Stimulated activated CD4-positive, alpha-beta T cell treated with anti-CD3 and anti-CD28 coated beads, Interleukin-4, amount 100 ng/mL, for 4 hours (primary cell): Measurements from ENCODE around the gene CMKLR1.

ENCODE experiments used
- DNase-seq, 2 experiments: peaks; one replicate each; pipeline ENCODE4 v3.0.0-alpha.2; 2020

CMKLR1 gene

DNA sequence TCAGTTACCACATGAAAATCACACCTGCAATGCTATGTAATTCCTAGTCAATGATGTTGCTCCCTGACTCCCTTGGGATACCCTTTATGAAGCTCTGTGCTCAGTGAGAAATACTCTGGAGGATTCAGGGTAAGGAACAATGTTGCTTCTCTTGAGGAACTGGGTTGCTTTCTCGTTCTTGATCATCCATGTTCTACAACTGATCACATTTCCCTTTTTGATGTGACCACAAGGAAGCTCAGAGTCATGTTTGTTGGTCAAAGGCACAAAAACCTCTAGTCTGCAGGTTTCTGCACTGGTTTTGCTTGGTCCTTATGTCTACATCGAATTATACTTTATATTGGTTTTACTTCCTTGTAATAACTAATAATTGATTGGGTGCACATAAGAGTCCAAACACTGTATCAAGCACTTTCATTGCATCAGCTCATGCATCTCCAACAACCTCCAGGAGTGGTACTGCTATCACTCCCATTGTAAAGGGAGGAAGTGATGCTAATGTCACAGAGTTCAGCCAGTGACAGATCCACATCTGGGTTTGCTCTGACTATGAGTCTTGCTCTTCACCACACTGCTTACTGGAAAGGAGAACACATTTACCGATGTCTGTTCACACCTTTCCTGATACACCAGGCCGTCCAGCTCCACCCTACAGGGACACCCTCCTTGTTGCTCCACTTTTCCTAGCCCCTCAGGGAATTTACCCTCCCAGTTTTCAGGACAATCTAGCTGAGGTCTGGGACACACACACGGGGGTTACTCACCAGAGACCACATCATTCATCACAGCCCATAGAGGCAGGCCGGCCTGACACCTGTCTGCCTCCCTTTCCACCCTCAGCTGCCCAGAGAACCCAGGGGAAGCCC is 41.0 kb downstream of the CMKLR1 start:
- DNase-seq = no peak

DNA sequence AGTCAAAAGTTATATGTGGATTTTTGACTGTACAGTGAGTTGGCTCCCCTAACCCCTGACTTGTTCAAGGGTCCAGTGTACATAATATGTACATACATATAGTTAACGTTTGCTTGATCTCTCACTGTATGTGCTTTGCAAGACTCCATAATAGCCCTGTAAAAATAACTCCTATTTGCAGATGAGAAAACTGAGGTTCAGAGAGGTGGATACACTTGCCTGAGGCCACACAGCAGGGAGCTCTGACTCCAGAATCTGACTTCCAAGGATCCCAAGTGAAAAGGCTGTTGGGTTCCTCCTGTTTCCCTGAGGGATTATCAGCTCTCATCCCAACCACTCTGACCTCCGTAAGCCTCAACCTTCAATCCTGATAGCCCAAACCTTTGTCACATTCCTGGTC is 41.7 kb downstream of the CMKLR1 start:
- DNase-seq = no peak

DNA sequence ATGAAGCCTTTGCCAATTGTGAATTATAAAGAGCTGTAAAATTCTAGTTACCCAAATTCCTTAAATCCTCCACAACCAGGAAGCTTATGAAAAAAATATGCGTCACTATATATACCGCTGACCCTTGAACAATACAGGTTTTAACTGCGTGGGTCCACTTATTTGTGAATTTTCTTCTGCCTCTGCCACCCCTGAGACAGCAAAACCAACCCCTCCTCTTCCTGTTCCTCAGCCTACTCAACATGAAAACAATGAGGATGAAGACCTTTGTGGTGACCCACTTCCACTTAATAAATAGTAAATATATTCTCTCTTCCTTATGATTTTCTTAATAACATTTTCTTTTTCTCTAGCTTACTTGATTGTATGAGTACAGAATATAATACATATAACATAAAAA is 42.2 kb downstream of the CMKLR1 start:
- DNase-seq = no peak

GRCh38 chr12:108295641-108296040 is 43.5 kb downstream of the CMKLR1 start:
- DNase-seq = no peak

DNA sequence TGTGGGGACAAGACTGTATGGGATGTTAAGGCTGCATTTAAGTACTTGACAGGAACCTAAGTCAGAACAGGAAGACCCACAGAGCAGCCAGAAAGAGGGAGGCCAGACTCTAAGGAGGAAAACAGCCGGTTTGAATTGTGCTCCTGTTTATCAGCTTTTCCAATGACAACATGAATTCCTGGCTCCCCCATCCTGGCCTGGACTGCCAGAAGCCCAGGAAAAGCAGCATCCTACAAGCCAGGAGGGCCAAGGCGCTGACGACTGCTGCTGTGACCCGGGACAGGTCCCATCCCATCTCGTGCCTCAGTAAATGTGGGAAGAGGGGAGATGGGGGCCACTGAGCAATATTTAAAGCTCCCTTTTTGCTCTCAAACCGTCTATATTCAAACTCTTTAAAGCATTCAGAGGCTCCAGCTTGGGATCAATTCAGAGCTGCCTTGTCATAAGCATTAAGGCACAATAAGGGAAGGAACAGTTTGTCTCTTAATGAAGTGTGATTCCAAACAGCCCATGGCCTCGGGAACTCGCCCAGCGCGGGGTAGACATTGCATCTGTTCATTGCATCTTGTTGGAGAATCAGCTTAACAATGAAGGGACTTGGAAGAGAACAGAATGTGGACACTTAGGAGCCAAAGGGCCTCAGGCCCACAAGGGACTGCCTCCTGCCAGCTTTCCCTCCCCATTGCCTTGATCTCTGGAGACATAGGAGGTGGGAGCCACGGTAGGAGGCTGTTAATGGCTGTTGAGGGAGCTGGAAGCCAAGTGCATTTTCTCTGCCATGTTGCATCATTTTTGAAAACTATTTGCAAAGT is 49.6 kb downstream of the CMKLR1 start:
- DNase-seq = no peak

GRCh38 chr12:108287227-108287626 is 51.9 kb downstream of the CMKLR1 start:
- DNase-seq = no peak

GRCh38 chr12:108285016-108285415 is 54.1 kb downstream of the CMKLR1 start:
- no peak for DNase-seq

- DNase-seq = no peak
These were observed 54.9 kb downstream of the CMKLR1 start for GRCh38 chr12:108284163-108284562.

DNA sequence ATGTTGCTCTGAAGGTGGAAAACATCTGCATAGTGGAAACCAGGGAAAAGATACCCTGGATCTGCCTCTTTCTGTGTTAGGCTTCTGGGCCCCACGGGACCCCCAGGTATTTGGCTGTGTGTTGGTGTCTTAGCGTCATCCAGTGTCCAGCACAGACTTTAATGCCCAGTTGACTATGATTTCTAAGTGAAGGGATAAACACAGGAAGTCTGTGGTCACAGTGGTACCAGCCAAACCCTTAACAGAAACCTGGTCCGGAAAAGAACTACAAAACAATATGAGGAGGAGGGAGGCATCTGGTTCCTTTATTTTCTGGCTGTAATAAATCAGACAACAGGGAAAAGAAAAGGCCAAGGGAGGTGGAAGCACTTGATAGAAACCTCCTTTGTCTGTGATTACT is 56.4 kb downstream of the CMKLR1 start:
- no peak for DNase-seq

DNA sequence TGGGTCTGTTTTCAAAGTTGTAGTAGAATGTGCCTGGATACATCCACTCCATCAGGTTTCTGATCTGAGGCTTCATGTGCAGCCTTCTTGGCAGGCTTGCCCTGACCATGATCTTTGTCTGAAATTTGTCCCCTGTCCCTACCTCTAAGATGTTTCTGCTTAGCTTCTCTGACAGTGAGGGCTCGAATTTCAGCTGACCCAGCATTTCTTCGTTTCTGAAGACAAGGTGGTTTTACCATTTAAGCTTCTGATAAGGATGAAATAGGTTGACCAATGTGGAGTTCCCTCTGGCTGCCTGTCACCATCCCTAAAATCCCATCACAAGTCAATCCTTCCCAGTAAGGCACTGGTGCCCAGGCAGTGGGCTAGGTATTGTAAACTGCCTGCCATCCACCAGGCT is 57.0 kb downstream of the CMKLR1 start:
- no peak for DNase-seq

GRCh38 chr12:108277613-108278012 is 61.5 kb downstream of the CMKLR1 start:
- no peak for DNase-seq

DNA sequence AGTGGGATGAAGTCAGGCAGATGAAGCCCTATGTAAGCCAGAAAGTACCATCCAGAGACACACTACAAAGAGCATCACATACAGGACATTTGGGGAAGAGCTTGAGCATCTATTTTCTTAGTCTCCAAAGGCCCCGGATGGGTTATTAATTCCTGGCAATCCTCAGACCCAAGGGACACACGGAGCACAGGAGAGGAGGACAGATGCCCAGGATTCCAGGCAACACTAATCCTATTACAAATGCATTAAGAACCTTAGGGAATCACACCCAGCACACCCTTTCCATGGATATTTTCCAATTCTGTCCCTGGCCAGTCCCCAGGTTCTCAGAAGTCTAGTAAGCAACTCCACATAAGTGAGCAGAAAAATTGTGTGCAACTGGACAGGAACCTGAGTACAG is 65.9 kb downstream of the CMKLR1 start:
- no peak for DNase-seq

- DNase-seq = no peak
These were observed 66.9 kb downstream of the CMKLR1 start for GRCh38 chr12:108271951-108272872.

GRCh38 chr12:108270849-108271143 is 68.3 kb downstream of the CMKLR1 start:
- DNase-seq = no peak

DNA sequence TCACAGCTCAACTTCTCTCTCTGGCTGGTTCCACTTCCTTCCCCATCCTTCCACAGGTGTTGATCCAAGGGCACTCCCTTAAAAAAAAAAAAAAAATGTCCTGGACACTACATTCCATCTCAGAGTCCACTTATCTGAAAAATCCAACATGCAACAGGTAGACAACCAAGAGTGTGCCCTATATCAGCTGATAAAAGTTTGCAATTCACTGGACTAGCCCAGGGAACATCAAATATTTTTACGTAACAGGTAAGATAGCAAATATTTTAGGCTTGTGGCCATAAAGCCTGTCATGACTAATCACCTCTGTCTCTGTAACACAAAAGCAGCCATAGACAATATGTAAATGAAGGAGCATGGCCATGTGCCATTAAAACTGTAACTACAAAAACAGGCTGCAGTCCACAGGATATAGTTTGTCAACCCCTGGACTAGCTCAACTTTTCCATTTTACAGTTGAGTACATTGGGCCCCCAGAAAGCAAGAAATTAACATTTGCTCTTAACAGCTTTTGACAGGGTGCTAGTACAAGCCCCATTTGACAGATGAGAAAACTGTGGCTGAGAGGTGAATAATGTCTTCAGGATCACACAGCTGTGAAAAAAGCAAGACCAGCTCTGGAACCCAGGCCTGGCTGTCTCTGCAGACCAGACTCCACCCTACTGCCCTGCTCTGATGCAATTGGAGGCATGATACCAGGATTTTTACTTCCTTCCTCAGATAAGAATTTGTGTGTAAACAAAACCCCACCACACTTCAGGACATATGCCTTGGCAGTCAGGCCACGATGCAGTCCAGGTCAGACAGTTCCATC is 68.9 kb downstream of the CMKLR1 start:
- DNase-seq = no peak

DNA sequence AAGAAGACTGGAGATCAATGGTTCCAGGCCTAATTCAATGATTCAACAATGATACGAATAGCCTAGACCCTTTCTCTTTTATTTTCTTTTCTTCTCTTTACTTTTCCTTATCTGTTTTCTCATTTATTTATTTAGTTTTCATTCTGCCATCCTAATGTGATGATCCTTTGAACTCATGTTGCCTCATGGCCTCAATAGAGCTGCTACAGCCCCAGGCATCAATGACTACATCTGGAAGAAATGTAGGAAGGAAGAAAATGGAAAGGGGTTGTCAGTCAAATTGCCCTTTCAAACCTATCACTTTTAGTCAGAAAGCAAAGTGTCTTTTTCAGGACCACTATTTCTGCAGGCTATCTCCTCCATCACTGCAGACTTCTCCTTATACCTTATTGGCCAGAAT is 69.9 kb downstream of the CMKLR1 start:
- no peak for DNase-seq

DNA sequence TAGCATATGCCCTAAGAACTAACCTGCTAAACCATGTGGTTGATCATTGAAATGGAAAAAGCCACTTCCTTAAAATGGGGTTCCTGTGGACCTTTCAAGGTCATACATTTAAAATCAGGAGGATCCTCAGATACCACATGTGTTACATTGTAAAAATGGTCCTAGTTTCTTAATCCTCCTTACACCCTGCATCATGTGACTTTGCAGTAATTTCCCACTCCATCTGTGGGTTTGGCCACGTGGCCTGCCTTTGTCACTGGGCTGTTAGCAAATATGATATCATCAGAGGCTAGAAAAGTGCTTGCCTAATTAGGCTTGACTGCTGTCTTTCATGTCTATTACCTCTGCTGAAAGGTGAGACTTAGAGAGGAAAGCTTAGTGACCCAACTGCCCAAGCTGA is 70.7 kb downstream of the CMKLR1 start:
- DNase-seq = no peak

GRCh38 chr12:108267450-108267849 is 71.7 kb downstream of the CMKLR1 start:
- no peak for DNase-seq

DNA sequence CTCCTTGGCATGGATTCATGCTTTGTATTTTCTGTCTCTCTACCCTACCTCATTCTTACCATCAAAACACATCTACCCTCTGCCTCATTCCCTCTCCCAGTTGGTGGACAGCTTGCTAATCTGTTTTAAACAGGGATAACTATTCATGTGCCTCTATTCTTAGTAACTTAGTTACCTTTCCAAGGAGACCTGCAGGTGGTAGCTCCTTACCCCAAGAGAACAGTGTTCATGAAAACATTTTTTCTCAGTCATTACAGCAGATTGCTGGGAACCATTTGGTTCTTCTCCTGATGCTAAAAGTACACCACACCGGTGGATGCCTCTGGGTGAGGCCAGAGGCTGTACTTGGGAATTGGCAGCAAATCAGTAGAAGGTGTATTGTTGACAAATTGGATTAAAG is 73.0 kb downstream of the CMKLR1 start:
- no peak for DNase-seq

- no peak for DNase-seq
These were observed 73.6 kb downstream of the CMKLR1 start for GRCh38 chr12:108265505-108265904.

DNA sequence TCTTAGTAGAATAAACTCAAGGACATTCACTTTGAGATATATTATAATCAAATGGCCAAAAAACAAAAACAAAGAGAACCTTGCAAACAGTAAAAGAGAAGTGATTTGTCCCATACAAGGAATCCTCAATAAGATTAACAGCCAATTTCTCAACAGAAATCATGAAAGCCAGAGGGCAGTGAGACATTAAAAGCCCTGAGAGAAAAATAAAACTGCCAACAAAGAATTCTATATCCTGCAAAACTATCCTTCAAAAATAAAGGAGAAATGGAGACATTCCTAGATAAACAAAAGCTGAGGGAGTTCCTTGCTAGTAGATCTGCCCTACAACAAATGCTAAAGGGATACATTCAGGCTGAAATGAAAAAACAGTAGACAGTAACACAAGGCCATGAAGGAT is 78.1 kb downstream of the CMKLR1 start:
- DNase-seq = no peak

- DNase-seq = no peak
These were observed 79.1 kb downstream of the CMKLR1 start for GRCh38 chr12:108260039-108260438.
